Neural progenitor cell (in vitro differentiated cells): ENCODE data around the gene ITGB3.

Experiments used
- EZH2 ChIP-seq: fragments of 200-600 bp; sonication (generic); IDR thresholded peaks from 2 replicates; pipeline ENCODE4 v1.6.1; 2017; ENCODE audit warnings: antibody characterized with exemption, mild to moderate bottlenecking, moderate library complexity
- TF ChIP-seq, protein P1 (sequence below): fragments of 200-600 bp; sonication (generic); IDR thresholded peaks from 2 replicates; pipeline ENCODE4 v1.5.1; 2017; ENCODE audit warnings: antibody characterized with exemption, mild to moderate bottlenecking

DNA sequence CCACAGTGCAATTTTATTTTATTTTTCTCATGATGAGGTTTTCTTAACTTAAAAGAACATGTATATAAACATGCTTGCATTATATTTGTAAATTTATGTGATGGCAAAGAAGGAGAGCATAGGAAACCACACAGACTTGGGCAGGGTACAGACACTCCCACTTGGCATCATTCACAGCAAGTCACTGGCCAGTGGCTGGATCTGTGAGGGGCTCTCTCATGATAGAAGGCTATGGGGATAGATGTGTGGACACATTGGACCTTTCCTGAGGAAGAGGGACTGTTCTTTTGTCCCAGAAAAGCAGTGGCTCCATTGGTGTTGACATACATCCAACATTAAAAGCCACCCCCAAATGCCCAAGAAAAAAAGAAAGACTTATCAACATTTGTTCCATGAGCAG is 57.8 kb downstream of the ITGB3 start:
- TF ChIP-seq, protein P1, sequence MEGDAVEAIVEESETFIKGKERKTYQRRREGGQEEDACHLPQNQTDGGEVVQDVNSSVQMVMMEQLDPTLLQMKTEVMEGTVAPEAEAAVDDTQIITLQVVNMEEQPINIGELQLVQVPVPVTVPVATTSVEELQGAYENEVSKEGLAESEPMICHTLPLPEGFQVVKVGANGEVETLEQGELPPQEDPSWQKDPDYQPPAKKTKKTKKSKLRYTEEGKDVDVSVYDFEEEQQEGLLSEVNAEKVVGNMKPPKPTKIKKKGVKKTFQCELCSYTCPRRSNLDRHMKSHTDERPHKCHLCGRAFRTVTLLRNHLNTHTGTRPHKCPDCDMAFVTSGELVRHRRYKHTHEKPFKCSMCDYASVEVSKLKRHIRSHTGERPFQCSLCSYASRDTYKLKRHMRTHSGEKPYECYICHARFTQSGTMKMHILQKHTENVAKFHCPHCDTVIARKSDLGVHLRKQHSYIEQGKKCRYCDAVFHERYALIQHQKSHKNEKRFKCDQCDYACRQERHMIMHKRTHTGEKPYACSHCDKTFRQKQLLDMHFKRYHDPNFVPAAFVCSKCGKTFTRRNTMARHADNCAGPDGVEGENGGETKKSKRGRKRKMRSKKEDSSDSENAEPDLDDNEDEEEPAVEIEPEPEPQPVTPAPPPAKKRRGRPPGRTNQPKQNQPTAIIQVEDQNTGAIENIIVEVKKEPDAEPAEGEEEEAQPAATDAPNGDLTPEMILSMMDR = no peak
- no peak for TF ChIP-seq EZH2
